Stimulated activated CD4-positive, alpha-beta T cell treated with anti-CD3 and anti-CD28 coated beads, Interleukin-4, amount 100 ng/mL, for 24 hours (primary cell): ENCODE results near the gene CARMIL1.
A peak's percentile ranks its signal among the peaks of the same experiment; 100 is the strongest.

Source experiments
- DNase-seq: peaks from one replicate; pipeline ENCODE4 v3.0.0-alpha.2; 2020

The CARMIL1 gene

GRCh38 chr6:25536781-25537180, 257.6 kb downstream of the CARMIL1 start:
- no peak for DNase-seq

GRCh38 chr6:25537349-25538018, 258.3 kb downstream of the CARMIL1 start:
- DNase-seq: no peak

- no peak for DNase-seq
Observed at GRCh38 chr6:25541228-25541627, 262.1 kb downstream of the CARMIL1 start.

- DNase-seq: no peak
Observed at GRCh38 chr6:25542984-25543910, 264.1 kb downstream of the CARMIL1 start.

GRCh38 chr6:25544833-25545232, 265.7 kb downstream of the CARMIL1 start:
- DNase-seq: no peak

- no peak for DNase-seq
Observed at GRCh38 chr6:25547797-25548196, 268.6 kb downstream of the CARMIL1 start.

GRCh38 chr6:25548451-25548850, 269.3 kb downstream of the CARMIL1 start:
- DNase-seq: no peak

GRCh38 chr6:25550631-25551030, 271.5 kb downstream of the CARMIL1 start:
- no peak for DNase-seq

- DNase-seq: no peak
Observed at GRCh38 chr6:25553502-25553901, 274.3 kb downstream of the CARMIL1 start.

- DNase-seq: no peak
Observed at GRCh38 chr6:25555188-25555587, 276.0 kb downstream of the CARMIL1 start.

- peak; percentile 85 for DNase-seq
Observed at GRCh38 chr6:25556516-25556915, 277.3 kb downstream of the CARMIL1 start.

GRCh38 chr6:25558155-25558817, 279.1 kb downstream of the CARMIL1 start:
- no peak for DNase-seq

GRCh38 chr6:25560865-25561264, 281.7 kb downstream of the CARMIL1 start:
- no peak for DNase-seq

- no peak for DNase-seq
Observed at GRCh38 chr6:25564943-25565342, 285.8 kb downstream of the CARMIL1 start.

- no peak for DNase-seq
Observed at GRCh38 chr6:25570578-25570977, 291.4 kb downstream of the CARMIL1 start.

GRCh38 chr6:25576919-25577318, 297.7 kb downstream of the CARMIL1 start:
- no peak for DNase-seq

GRCh38 chr6:25578538-25578937, 299.4 kb downstream of the CARMIL1 start:
- no peak for DNase-seq

GRCh38 chr6:25579391-25579883, 300.3 kb downstream of the CARMIL1 start:
- DNase-seq: no peak

- no peak for DNase-seq
Observed at GRCh38 chr6:25579902-25580495, 300.8 kb downstream of the CARMIL1 start.

GRCh38 chr6:25582101-25582500, 302.9 kb downstream of the CARMIL1 start:
- DNase-seq: no peak

GRCh38 chr6:25583099-25583498, 303.9 kb downstream of the CARMIL1 start:
- no peak for DNase-seq

- DNase-seq: no peak
Observed at GRCh38 chr6:25583906-25584305, 304.7 kb downstream of the CARMIL1 start.

GRCh38 chr6:25585225-25585624, 306.1 kb downstream of the CARMIL1 start:
- DNase-seq: no peak
